Erythroblast (primary cell): ENCODE measurements around the gene PNPLA5.

Experiments used
- GATA1 ChIP-seq: IDR thresholded peaks from 2 replicates; pipeline ENCODE4 v1.6.1; 2011; ENCODE audit warnings: low read depth, mild to moderate bottlenecking, control low read depth, low read length, moderate library complexity
- POLR2A ChIP-seq: IDR thresholded peaks from 2 replicates; pipeline ENCODE4 v1.6.1; 2011; ENCODE audit warnings: mild to moderate bottlenecking, low read length

GRCh38 chr22:43879901-43880540, 11.8 kb downstream of the PNPLA5 start:
- TF ChIP-seq POLR2A (no peak), GATA1 (no peak)
